C4-2B (cell line): ENCODE data around the gene SLC9A9.

Source experiments
- ZFX ChIP-seq: fragments of 450-650 bp; IDR thresholded peaks from 2 replicates; pipeline ENCODE4 v1.6.1; 2017
- TF ChIP-seq, protein P1 (sequence below): fragments of 450-650 bp; conservative IDR thresholded peaks from 2 replicates; pipeline ENCODE4 v1.5.1; 2017; ENCODE audit warnings: mild to moderate bottlenecking

DNA sequence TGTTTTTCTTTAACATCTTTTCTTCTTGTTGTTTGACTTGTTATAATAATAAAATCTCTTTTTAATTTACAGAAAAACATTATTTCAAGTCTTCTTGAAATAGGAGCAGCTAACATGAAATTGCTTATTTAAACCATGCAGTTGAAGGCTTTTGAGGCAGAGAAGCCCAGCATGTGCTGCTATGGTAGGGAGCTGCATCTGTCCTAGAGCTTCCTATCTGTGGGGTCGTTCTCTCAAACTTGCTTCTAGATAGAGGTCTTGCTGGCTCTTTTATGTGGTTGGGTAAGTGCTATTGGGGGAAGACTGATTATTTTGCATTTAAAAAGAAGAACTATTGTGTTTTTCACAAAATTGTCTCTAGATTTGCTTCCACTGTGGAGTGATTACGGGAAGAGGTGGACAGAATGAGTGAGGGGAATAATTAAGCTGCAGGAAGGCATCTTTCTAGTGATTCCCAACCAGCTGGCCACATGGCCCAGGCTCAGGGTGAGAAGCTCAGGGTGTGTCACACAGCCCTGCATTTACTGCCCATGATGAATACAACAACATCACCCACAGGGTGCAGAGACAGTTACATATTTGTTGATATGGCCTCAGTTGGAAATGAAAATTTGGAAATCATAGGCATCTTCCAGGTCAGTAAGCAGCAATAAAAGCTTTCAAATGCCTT is 630.0 kb downstream of the SLC9A9 start:
- TF ChIP-seq, protein P1, sequence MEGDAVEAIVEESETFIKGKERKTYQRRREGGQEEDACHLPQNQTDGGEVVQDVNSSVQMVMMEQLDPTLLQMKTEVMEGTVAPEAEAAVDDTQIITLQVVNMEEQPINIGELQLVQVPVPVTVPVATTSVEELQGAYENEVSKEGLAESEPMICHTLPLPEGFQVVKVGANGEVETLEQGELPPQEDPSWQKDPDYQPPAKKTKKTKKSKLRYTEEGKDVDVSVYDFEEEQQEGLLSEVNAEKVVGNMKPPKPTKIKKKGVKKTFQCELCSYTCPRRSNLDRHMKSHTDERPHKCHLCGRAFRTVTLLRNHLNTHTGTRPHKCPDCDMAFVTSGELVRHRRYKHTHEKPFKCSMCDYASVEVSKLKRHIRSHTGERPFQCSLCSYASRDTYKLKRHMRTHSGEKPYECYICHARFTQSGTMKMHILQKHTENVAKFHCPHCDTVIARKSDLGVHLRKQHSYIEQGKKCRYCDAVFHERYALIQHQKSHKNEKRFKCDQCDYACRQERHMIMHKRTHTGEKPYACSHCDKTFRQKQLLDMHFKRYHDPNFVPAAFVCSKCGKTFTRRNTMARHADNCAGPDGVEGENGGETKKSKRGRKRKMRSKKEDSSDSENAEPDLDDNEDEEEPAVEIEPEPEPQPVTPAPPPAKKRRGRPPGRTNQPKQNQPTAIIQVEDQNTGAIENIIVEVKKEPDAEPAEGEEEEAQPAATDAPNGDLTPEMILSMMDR, result no peak
- TF ChIP-seq ZFX, result no peak
